IPS-15b (cell line): Measurements from ENCODE around the gene IGSF21.

Experiments
- H3K27me3 ChIP-seq: one replicate; pipeline ENCODE4 v1.6.1; 2013; ENCODE audit warnings: low read length; ENCODE audit not compliant: control insufficient read depth, insufficient read depth
- H3K36me3 ChIP-seq: one replicate; pipeline ENCODE4 v1.6.1; 2013; ENCODE audit warnings: low read length; ENCODE audit not compliant: control insufficient read depth, insufficient read depth
- H3K4me1 ChIP-seq: one replicate; pipeline ENCODE4 v1.6.1; 2013; ENCODE audit warnings: mild to moderate bottlenecking, low read length; ENCODE audit not compliant: control insufficient read depth, insufficient read depth
- H3K4me3 ChIP-seq: one replicate; pipeline ENCODE4 v1.5.1; 2013; ENCODE audit warnings: low read depth, low read length
- H3K9ac ChIP-seq: one replicate; pipeline ENCODE4 v1.6.1; 2013; ENCODE audit warnings: low read depth, mild to moderate bottlenecking, low read length
- H3K9me3 ChIP-seq: one replicate; pipeline ENCODE4 v1.6.1; 2013; ENCODE audit warnings: mild to moderate bottlenecking, low read length; ENCODE audit not compliant: control insufficient read depth, insufficient read depth

IGSF21 gene

DNA sequence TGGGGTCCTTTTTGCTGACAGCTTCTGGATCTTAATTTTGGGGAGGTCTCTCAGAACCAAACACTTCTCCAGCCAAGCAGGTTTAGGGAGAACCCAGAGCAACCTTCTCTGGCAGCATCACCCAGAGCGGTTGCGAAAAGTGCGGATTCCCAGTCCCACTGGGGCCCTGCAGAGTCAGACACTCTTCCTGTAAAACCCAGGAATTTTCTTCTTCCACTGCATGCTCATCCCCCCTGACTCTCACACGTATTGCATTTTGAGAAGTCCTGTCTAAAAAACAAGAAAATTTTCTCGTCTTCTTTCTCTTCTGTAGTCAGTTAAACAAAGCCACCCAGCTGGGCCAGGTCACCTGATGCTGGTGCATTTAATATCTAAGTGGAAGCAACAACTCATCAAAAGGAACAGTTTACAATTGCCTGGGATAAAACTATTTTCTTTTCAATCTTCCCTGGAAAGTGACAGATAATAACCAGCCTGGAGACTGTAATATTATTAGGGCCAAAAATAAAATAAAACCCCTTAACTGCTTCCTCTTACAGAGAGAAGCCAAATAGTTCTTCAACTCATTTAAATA lies 156.0 kb downstream of the IGSF21 start:
- peaks cover 2% of the 10 kb centered on the region for H3K36me3 ChIP-seq
- peaks cover 4% of the 10 kb centered on the region for H3K9me3 ChIP-seq
- H3K4me1 ChIP-seq = peaks cover 6% of the 10 kb centered on the region
- H3K4me3 ChIP-seq = no peak overlapping the region
- H3K9ac ChIP-seq = no peak overlapping the region
- no peaks in the 10 kb centered on the region for H3K27me3 ChIP-seq

DNA sequence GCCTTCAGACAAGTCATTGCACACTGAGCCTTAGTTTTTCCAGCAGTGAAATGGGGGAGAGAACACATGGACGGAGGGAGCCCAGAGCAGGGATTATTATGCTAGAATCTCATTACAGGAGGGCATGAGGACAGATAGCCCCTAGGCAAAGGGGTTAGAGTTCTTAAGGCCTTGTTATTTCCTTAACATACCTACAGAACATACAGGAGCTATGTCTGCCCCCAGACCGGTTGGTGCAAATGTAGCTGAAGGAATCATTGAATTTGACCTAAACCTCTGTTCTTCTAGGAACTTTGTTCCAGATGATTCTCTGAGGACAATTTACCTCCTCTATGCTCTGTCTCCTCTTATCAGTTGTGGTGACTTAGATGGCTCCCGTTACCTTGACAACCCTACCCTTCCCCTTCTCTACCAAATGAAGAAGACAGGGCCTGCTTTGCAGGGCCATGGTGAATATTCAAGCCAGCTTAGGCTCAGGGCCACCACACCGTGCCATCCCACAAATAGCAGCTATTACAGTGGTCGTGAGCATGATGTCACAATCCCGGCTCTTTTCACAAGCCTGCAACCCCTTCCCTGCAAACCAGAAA lies 156.9 kb downstream of the IGSF21 start:
- peaks cover 3% of the 10 kb centered on the region for H3K36me3 ChIP-seq
- H3K4me1 ChIP-seq = peaks cover 6% of the 10 kb centered on the region
- no peak overlapping the region for H3K9ac ChIP-seq
- no peak overlapping the region for H3K4me3 ChIP-seq
- H3K27me3 ChIP-seq = no peaks in the 10 kb centered on the region
- peaks cover 4% of the 10 kb centered on the region for H3K9me3 ChIP-seq

DNA sequence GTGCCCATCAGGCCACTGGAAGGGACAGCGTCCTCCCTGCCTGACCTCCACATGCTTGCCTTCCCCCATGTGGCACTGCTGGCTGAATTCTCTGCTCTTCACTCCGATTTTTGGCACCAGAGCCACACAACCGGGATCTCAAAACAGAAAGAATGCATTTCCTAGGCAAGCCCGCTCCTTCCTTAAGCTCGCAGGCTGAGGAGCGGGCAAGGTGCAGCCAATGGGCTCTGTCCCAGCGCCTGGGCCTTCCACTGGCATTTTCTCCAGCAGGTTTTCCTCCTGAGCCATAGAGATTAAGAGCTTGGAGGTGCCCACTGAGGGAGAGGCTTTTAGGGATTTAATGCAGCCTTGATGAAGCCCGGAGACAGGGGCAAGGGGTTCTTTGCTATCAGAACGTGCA lies 158.0 kb downstream of the IGSF21 start:
- H3K27me3 ChIP-seq = no peaks in the 10 kb centered on the region
- H3K9ac ChIP-seq = no peak overlapping the region
- peaks cover 3% of the 10 kb centered on the region for H3K36me3 ChIP-seq
- H3K4me1 ChIP-seq = peaks cover 6% of the 10 kb centered on the region
- peaks cover 4% of the 10 kb centered on the region for H3K9me3 ChIP-seq
- H3K4me3 ChIP-seq = no peak overlapping the region

DNA sequence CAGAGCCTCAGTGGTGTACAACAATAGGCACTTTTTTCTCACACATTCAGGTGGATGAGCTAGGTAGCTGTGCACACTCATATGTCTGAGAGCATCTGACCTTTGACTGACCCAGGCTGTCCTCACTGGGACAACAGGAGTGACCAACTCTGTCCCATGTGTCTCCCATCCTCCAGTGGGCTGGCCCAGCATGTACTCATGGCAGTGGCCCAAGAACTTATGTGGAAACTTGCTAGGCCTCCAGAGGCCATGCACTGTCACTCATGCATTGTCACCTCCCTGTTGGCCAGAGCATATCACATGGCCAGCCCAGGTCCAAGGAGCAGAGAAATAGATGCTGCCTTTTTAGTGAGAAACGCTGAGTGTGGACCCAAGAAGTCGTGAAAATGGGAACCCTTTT lies 158.8 kb downstream of the IGSF21 start:
- Histone ChIP-seq H3K4me3 (no peak overlapping the region), H3K27me3 (no peaks in the 10 kb centered on the region), H3K36me3 (peaks cover 3% of the 10 kb centered on the region), H3K9ac (no peak overlapping the region), H3K4me1 (peaks cover 6% of the 10 kb centered on the region), H3K9me3 (peaks cover 4% of the 10 kb centered on the region)

DNA sequence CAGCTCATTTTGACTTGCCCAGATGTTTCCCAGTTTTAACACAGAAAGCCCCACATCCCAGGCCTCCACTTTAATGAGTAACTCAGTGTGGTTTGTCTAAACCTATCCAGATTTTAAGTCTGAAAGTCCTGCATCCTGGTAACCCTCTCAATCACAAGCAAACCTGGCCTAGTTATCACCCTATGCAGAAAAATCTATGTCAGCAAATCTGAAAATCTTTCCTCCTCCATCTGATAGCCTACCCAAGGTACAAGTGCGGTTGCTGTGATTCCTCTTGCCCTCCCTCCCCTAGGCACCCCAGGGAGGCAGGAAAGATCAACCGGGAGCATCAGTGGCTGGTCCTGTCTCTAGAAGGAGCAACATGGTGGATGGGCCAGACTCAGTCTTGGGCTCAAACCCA lies 163.7 kb downstream of the IGSF21 start:
- Histone ChIP-seq H3K4me3 (no peak overlapping the region), H3K9ac (no peak overlapping the region), H3K27me3 (no peaks in the 10 kb centered on the region), H3K4me1 (no peaks in the 10 kb centered on the region), H3K36me3 (peaks cover 3% of the 10 kb centered on the region), H3K9me3 (peaks cover 4% of the 10 kb centered on the region)

DNA sequence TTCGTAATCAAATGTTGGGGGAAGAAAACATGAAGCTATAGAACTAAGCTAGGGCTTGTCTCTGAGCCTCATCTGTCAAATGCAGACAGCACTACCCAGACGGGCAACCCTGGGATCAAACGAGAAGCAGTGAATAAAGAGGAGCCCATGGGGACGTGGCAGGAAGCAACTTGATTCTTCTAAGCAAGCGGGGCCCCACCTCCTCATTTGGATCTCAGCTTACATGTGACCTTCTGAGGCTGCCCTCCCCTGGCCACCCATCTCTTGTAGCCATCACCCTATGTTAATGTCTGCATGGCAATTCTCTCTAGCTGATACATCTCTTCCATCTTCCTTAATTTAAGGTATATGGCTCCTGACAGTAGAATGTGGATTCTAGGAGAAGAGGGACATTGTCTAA lies 171.3 kb downstream of the IGSF21 start:
- no peaks in the 10 kb centered on the region for H3K36me3 ChIP-seq
- no peaks in the 10 kb centered on the region for H3K27me3 ChIP-seq
- H3K4me1 ChIP-seq = peaks cover 17% of the 10 kb centered on the region
- no peaks in the 10 kb centered on the region for H3K9me3 ChIP-seq
- no peak overlapping the region for H3K4me3 ChIP-seq
- no peak overlapping the region for H3K9ac ChIP-seq

DNA sequence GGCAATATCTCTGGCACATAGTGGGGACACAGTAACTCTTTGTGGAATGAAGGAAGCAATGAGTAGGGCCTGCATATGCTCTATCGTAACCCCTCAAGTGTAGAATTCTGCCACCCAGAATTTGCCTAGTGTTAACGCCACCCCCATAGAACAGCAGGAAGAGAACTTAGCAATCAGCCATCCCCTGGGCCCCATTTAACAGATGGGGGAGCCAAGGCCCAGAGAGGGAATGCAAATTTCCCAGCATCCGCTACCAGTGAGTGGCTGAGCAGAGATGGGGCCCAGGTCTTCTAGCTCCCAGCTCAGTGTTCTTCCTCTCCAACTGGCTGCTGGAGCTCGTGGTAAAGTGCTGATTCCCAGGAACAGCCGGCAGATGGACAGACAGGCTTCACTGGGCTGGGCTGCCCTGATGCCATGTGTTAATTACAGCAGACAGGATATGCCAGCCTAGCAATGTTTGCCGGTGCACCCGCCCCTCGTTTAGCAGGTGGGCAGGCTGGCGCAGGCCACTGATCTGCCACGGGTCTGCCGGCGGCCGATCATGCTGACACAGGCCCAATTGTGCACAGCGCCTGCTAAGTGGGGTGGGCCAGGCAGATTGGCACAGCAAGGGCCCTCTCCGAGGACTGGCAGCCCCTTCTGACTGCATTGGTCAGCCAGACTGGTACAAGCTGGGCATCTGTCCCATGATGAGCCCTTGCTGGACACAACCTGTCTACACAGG lies 171.9 kb downstream of the IGSF21 start:
- Histone ChIP-seq H3K4me3 (no peak overlapping the region), H3K36me3 (no peaks in the 10 kb centered on the region), H3K9me3 (no peaks in the 10 kb centered on the region), H3K4me1 (peaks cover 17% of the 10 kb centered on the region), H3K27me3 (no peaks in the 10 kb centered on the region), H3K9ac (no peak overlapping the region)

DNA sequence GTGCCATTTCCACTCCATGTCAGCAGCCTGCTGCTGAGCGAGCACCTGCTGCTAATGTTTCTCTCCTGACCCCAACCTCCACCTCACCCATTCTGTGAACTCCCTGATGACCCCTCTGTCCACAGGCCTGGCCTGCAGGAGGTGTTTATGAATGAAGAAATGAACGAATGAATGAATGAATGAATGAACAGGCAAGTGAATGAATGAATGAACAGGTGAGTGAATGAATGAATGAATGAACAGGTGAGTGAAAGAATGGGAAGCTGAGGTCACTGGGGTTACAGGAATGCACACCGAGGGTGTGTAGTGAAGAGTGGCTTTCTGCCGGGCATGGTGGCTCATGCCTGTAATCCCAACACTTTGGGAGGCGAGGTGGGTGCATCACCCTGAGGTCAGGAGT lies 173.4 kb downstream of the IGSF21 start:
- no peak overlapping the region for H3K9ac ChIP-seq
- H3K27me3 ChIP-seq = no peaks in the 10 kb centered on the region
- no peaks in the 10 kb centered on the region for H3K36me3 ChIP-seq
- H3K4me3 ChIP-seq = no peak overlapping the region
- H3K9me3 ChIP-seq = no peaks in the 10 kb centered on the region
- peaks cover 19% of the 10 kb centered on the region for H3K4me1 ChIP-seq

DNA sequence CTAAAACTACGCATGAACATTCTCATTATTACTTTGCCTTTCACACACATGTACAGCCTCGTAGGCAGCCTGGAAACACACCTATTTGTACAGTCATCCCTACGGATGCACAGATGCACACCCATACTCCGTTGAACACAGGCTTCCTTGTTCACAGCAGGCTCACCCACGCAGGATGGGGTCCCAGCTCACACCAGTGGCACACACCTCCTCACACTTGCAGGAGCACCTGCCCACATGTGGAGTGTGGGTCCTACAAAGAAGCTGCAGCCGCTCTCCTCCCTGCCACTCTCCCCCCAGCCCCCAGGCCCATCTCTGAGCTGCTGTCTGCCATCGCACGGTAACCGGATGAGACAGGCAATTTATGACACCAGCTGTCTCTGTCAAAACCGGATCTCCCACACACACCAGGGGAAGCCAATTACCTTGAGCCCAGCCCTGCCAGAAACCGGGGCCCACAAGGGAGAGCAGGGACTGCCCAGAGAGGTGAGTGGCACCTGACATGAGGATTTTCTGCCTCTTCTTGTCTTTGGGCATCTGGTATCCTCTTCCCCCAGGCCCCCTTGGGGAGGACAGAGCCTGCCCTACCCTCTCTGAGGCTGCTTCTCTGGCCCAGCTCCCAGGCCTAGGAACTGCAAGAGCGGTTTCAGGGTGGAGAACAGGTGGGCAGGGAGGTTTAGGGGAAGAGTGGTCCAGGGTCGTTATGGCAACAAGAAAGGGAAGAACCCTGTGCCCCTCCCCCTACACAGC lies 175.4 kb downstream of the IGSF21 start:
- Histone ChIP-seq H3K4me3 (no peak overlapping the region), H3K36me3 (no peaks in the 10 kb centered on the region), H3K4me1 (peaks cover 19% of the 10 kb centered on the region), H3K9me3 (no peaks in the 10 kb centered on the region), H3K27me3 (no peaks in the 10 kb centered on the region), H3K9ac (no peak overlapping the region)

DNA sequence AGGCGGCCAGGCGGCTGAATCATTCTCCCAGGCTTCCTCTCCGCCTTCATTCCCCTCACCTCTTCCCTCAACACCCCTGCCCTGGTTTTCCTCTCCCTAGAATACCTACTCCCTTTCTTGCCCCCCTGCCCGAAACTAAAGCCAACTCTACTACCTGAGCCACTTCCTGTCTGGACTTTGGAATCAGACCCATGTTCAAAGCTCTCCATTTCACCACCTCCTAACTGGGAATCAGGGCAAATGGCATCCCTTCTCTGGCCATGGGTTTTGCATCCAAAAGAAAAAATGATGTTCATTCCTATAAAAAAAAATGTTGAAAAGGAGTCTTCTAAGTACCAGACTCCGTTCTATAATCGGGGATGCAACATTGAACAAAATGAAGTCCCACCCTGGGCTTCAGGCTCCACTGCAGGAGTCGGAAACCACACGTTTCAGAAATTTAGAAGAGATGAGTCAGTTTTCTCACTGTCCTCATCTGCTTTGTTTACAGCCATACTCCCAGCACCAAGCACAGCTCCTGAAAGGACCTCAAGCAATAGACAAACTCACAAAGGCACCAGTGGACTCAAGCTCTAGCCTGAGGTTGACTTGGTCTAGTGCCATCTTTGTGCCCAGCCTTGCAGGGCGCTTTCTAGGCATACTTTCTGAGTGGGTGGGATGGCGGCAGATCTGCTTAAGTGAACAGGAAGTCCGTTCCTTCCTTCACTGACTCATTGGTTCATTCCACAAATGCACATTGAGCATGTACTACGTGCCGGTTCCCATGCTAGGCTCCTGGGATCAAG lies 176.2 kb downstream of the IGSF21 start:
- Histone ChIP-seq H3K9ac (no peak overlapping the region), H3K4me3 (no peak overlapping the region), H3K27me3 (no peaks in the 10 kb centered on the region)

DNA sequence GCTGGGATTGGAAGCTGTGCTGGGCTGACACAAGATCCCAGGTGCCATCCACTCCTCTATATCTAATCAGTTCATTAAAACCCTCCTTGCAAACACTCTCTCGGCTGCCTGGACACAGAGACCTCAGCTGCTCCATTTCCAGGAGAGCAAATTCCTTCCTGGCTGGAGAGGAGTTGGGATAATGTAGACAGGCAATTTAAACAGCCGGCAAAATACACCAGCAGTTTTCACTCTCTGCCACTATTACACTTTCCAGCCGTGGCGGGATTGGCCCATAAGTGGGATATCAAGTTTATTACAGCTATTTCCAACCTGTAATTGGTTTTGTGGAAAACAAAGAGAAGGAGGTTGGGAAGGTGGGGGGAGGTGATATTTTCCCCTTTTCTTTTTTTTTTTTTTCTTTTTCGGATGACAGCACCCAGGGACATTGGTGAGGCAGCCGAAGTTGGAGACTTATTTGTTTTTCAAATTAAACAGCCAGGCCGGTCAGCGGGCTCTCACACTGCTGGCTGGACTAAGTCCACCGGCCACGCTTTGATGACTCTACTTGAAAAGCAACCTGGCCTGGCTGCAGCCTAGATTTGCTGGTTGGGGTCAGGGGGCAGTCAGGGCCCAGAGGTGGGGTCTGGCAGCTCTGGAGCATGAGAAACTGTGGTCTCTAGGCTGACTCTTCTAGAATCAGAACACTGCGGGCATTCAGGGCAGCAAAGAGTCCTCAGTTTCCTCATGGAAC lies 177.4 kb downstream of the IGSF21 start:
- Histone ChIP-seq H3K27me3 (no peaks in the 10 kb centered on the region), H3K9me3 (no peaks in the 10 kb centered on the region), H3K4me3 (no peak overlapping the region), H3K9ac (no peak overlapping the region), H3K4me1 (peaks cover 9% of the 10 kb centered on the region), H3K36me3 (no peaks in the 10 kb centered on the region)

More for the DNA sequence above, 176.2 kb downstream of the IGSF21 start:
- H3K4me1 ChIP-seq = peaks cover 15% of the 10 kb centered on the region
- H3K9me3 ChIP-seq = no peaks in the 10 kb centered on the region
- H3K36me3 ChIP-seq = no peaks in the 10 kb centered on the region
